Measurements from ENCODE around the gene RTN1.

The RTN1 gene

DNA sequence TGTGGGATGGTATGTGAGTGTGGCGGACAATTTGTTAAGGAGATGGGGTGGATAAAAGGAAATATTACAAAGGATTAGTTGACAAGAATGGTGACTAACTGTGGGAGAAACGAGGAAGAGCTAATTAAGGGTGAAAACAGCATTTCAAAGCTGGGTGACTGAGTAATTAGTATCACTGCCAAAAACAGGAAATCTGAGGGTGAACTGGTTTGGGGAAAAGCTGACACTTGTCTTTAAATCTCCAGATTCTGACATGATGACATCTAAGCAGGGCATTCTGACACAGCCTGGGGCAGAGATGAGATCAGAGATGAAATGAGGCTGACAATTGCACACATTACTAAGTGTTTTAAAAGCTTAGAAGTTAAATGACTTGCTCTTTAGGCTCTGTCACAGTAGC lies 251.5 kb downstream of the RTN1 start:
- H3K4me1 ChIP-seq (ENCODE audit: control insufficient read depth in 2 of 2, insufficient read depth in 2 of 2, low read length in 2 of 2), result no peaks in the 10 kb centered on the region

DNA sequence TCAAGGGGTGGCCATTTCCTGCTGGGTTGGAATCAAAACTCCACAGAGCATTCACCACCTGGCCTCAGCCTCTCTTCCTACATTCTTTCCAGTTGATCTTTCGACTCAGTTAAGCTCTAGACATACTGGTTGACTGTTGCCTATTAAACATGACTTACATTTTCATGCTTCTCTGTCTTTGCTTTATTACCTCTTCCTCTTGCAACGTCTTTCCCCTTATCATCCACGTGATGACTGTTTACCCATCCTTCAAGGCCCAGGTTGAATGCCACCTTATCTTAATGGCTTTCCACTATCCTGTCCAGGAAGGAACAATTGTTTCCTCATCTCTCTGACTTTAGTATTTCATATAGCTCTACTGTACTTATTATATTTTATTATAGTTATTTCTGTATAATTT lies 269.5 kb downstream of the RTN1 start:
- H3K4me3 ChIP-seq (ENCODE audit: low read length in 2 of 2), result no peak overlapping the region
- no peak overlapping the region for H3K9ac ChIP-seq (ENCODE audit: low read depth in 1 of 2, low read length in 2 of 2)
- no peaks in the 10 kb centered on the region for H3K27me3 ChIP-seq (ENCODE audit: control insufficient read depth in 2 of 2, insufficient read depth in 2 of 2, low read length in 2 of 2)
- peak overlapping the region in 1 of 2 donors; percentile 17 for H3K27ac ChIP-seq (ENCODE audit: low read depth in 2 of 2, low read length in 2 of 2)
- H3K36me3 ChIP-seq (ENCODE audit: control insufficient read depth in 2 of 2, insufficient read depth in 2 of 2, low read length in 2 of 2), result no peaks in the 10 kb centered on the region
- no peaks in the 10 kb centered on the region for H3K4me1 ChIP-seq (ENCODE audit: control insufficient read depth in 2 of 2, insufficient read depth in 2 of 2, low read length in 2 of 2)
- no peaks in the 10 kb centered on the region for H3K9me3 ChIP-seq (ENCODE audit: control insufficient read depth in 2 of 2, low read length in 2 of 2)

More for the DNA sequence above, 251.5 kb downstream of the RTN1 start:
- Histone ChIP-seq H3K27ac (ENCODE audit: low read depth in 2 of 2, low read length in 2 of 2) (no peak overlapping the region), H3K9me3 (ENCODE audit: control insufficient read depth in 2 of 2, low read length in 2 of 2) (no peaks in the 10 kb centered on the region), H3K36me3 (ENCODE audit: control insufficient read depth in 2 of 2, insufficient read depth in 2 of 2, low read length in 2 of 2) (no peaks in the 10 kb centered on the region), H3K27me3 (ENCODE audit: control insufficient read depth in 2 of 2, insufficient read depth in 2 of 2, low read length in 2 of 2) (no peaks in the 10 kb centered on the region), H3K4me3 (ENCODE audit: low read length in 2 of 2) (no peak overlapping the region), H3K9ac (ENCODE audit: low read depth in 1 of 2, low read length in 2 of 2) (no peak overlapping the region)

DNA sequence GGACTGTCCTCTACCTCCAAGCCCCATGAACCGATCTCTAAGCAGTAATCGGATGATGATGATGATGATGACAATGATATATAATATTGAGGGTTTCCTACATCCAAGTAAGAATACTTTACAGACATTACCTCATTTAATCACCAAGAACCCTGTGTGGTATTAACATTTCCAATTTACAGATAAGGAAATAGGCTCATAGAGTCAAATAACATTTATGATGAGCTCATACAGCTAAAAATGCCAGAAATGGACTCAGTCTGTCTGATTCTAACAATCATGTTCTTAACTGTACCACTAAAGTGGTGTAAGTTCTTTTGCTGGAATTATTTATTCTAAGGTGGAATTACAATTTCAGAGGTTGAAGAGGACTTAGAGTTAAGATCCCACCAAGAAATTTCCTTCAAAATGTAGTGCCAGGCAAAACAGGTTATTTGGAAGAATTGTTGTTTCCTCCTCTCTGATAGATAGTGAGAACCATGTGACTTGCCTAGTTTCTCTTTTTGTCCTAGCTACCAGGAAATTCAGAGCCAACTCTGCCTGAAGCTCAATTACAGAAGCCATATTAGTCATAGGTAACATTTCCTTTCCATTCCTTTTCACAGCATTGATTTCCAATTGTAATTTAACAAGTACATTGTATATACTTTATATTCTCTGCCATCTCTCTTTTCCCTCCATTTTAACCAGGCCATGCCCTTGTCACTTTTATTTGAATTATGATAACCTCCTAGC lies 270.2 kb downstream of the RTN1 start:
- no peaks in the 10 kb centered on the region for H3K27me3 ChIP-seq (ENCODE audit: control insufficient read depth in 2 of 2, insufficient read depth in 2 of 2, low read length in 2 of 2)
- no peak overlapping the region for H3K4me3 ChIP-seq (ENCODE audit: low read length in 2 of 2)
- H3K36me3 ChIP-seq (ENCODE audit: control insufficient read depth in 2 of 2, insufficient read depth in 2 of 2, low read length in 2 of 2), result no peaks in the 10 kb centered on the region
- H3K27ac ChIP-seq (ENCODE audit: low read depth in 2 of 2, low read length in 2 of 2), result peak overlapping the region in 1 of 2 donors; percentile 17
- H3K4me1 ChIP-seq (ENCODE audit: control insufficient read depth in 2 of 2, insufficient read depth in 2 of 2, low read length in 2 of 2), result no peaks in the 10 kb centered on the region
- H3K9me3 ChIP-seq (ENCODE audit: control insufficient read depth in 2 of 2, low read length in 2 of 2), result no peaks in the 10 kb centered on the region
- no peak overlapping the region for H3K9ac ChIP-seq (ENCODE audit: low read depth in 1 of 2, low read length in 2 of 2)

DNA sequence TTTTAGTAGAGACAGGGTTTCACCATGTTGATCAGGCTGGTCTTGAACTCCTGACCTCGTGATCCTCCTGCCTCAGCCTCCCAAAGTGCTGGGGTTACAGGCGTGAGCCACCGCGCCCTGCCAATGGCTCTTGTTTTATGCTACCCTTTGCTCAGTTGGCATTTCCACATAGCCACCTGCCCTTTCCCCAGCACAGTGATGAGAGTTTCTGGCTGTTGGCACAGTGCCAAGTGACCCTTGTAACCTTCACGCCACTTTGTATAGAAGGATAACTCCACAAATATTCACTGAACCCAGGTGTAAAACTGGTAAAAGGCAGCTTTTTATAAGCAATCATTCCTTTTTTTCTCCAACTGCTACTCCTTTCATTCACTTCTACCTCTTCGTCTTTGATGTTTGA lies 275.5 kb downstream of the RTN1 start:
- H3K27ac ChIP-seq (ENCODE audit: low read depth in 2 of 2, low read length in 2 of 2), result no peak overlapping the region
- no peaks in the 10 kb centered on the region for H3K9me3 ChIP-seq (ENCODE audit: control insufficient read depth in 2 of 2, low read length in 2 of 2)
- no peaks in the 10 kb centered on the region for H3K36me3 ChIP-seq (ENCODE audit: control insufficient read depth in 2 of 2, insufficient read depth in 2 of 2, low read length in 2 of 2)
- no peak overlapping the region for H3K9ac ChIP-seq (ENCODE audit: low read depth in 1 of 2, low read length in 2 of 2)
- H3K27me3 ChIP-seq (ENCODE audit: control insufficient read depth in 2 of 2, insufficient read depth in 2 of 2, low read length in 2 of 2), result no peaks in the 10 kb centered on the region
- no peak overlapping the region for H3K4me3 ChIP-seq (ENCODE audit: low read length in 2 of 2)
- no peaks in the 10 kb centered on the region for H3K4me1 ChIP-seq (ENCODE audit: control insufficient read depth in 2 of 2, insufficient read depth in 2 of 2, low read length in 2 of 2)

DNA sequence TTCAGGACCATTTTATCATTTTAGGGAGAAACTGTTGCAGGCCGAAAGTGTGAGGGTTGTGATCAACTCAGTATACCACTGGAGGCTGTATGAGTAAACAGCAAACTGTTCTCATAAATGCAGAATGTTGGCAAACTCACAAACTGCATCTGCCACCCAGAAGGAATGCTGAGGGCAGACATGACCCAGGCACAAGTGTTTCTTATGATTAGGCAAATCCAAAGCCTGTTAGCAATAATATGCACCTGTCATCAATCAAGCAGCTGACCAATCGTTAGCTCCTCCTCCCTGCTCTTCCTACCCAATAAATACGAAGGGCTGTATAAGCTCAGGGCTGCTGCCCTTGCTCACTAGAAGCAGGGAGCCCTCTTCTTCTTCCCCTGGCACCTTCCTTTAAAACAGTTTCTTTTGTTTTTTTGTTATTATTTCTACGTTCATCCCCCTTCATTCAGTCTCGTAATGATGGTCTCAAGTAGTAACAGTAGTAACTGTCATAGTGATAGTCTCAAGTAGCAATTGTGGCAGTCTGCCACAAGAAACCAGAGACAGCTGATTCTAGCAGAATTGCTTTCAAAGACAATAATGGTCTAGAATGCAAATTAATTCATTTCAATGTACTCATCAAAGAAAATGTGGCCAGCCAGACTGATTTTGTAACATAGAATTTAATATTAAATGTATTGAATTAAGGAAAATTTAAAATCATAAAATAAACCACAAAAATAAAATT lies 278.8 kb downstream of the RTN1 start:
- H3K4me1 ChIP-seq (ENCODE audit: control insufficient read depth in 2 of 2, insufficient read depth in 2 of 2, low read length in 2 of 2), result no peaks in the 10 kb centered on the region

DNA sequence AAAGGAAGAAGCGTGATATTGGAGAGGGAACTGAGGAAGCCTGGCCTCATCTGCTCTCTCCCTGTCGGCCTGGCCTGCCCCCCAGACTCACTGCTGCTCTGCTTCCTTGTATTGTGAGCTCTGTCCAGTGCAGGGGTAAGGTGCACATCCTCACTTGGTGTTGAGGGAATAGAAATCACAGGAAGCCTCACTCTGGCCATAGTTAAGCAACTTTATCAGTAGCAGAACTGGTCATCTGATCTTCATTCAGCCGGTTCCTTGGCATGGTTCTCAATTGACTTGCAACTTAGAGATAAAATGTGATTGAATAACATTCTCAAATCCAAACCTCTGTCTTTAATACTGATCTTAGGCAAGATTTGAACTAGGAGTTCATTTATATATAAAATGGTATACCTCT lies 282.5 kb downstream of the RTN1 start:
- H3K36me3 ChIP-seq (ENCODE audit: control insufficient read depth in 2 of 2, insufficient read depth in 2 of 2, low read length in 2 of 2), result no peaks in the 10 kb centered on the region
- no peak overlapping the region for H3K4me3 ChIP-seq (ENCODE audit: low read length in 2 of 2)
- H3K9me3 ChIP-seq (ENCODE audit: control insufficient read depth in 2 of 2, low read length in 2 of 2), result no peaks in the 10 kb centered on the region
- no peak overlapping the region for H3K27ac ChIP-seq (ENCODE audit: low read depth in 2 of 2, low read length in 2 of 2)
- H3K27me3 ChIP-seq (ENCODE audit: control insufficient read depth in 2 of 2, insufficient read depth in 2 of 2, low read length in 2 of 2), result no peaks in the 10 kb centered on the region
- no peaks in the 10 kb centered on the region for H3K4me1 ChIP-seq (ENCODE audit: control insufficient read depth in 2 of 2, insufficient read depth in 2 of 2, low read length in 2 of 2)
- no peak overlapping the region for H3K9ac ChIP-seq (ENCODE audit: low read depth in 1 of 2, low read length in 2 of 2)

More for the DNA sequence above, 278.8 kb downstream of the RTN1 start:
- Histone ChIP-seq H3K9ac (ENCODE audit: low read depth in 1 of 2, low read length in 2 of 2) (no peak overlapping the region), H3K36me3 (ENCODE audit: control insufficient read depth in 2 of 2, insufficient read depth in 2 of 2, low read length in 2 of 2) (no peaks in the 10 kb centered on the region), H3K4me3 (ENCODE audit: low read length in 2 of 2) (no peak overlapping the region), H3K27me3 (ENCODE audit: control insufficient read depth in 2 of 2, insufficient read depth in 2 of 2, low read length in 2 of 2) (no peaks in the 10 kb centered on the region), H3K27ac (ENCODE audit: low read depth in 2 of 2, low read length in 2 of 2) (no peak overlapping the region), H3K9me3 (ENCODE audit: control insufficient read depth in 2 of 2, low read length in 2 of 2) (no peaks in the 10 kb centered on the region)

DNA sequence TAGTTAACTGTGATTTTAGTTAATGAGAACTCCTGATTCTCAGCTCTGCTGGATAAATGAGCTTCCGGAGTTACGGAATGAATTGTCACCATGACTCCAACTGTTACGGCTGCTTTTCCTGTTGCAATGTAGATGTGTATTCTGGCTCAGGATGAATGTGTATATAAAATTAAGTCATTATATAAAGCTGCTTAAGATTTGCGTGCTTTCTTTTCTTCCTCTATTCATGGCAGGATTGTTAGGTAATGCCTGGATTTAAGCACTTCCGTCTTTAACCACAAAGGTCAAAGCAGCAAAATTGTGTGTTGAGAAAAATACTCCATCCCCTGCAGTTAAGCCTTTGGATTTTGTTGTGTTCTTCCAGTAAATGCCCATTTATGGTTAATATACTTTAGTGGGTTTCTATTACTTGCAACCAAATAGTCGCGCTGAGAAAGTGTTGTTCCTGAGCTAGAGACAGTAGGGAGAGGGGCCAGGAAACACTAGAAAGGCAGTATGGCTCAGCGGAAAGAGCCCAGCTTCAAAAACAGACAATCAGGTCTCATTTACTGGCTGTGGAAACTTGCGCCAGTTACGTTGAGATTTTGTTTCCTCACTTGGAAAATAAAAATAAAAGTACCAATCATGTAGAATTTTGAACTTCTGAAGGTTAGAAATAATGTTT lies 284.6 kb downstream of the RTN1 start:
- no peaks in the 10 kb centered on the region for H3K36me3 ChIP-seq (ENCODE audit: control insufficient read depth in 2 of 2, insufficient read depth in 2 of 2, low read length in 2 of 2)
- no peaks in the 10 kb centered on the region for H3K9me3 ChIP-seq (ENCODE audit: control insufficient read depth in 2 of 2, low read length in 2 of 2)
- H3K4me3 ChIP-seq (ENCODE audit: low read length in 2 of 2), result peak overlapping the region in 1 of 2 donors; percentile 34
- H3K27me3 ChIP-seq (ENCODE audit: control insufficient read depth in 2 of 2, insufficient read depth in 2 of 2, low read length in 2 of 2), result no peaks in the 10 kb centered on the region
- H3K4me1 ChIP-seq (ENCODE audit: control insufficient read depth in 2 of 2, insufficient read depth in 2 of 2, low read length in 2 of 2), result no peaks in the 10 kb centered on the region
- no peak overlapping the region for H3K9ac ChIP-seq (ENCODE audit: low read depth in 1 of 2, low read length in 2 of 2)
- no peak overlapping the region for H3K27ac ChIP-seq (ENCODE audit: low read depth in 2 of 2, low read length in 2 of 2)

DNA sequence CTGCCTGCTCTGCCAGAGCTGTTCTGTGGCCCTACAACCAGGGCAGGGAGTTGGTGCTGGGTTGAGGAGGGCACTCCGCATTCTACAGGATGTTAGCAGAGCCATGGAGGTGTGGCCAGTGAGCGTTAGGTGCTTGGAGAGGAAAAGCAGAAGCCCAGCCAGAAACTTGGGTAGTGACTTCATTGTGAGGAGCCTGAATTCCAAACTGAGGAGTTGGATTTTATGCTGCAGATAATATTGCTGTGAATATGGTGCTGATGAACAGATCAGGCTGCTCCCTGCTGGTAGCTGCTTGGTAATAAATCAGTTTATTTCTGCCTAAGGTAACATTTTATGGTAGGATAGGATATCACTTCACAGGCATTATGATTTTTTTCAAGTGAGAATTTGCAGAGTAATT lies 286.8 kb downstream of the RTN1 start:
- Histone ChIP-seq H3K4me1 (ENCODE audit: control insufficient read depth in 2 of 2, insufficient read depth in 2 of 2, low read length in 2 of 2) (no peaks in the 10 kb centered on the region), H3K4me3 (ENCODE audit: low read length in 2 of 2) (no peak overlapping the region), H3K9me3 (ENCODE audit: control insufficient read depth in 2 of 2, low read length in 2 of 2) (no peaks in the 10 kb centered on the region), H3K27me3 (ENCODE audit: control insufficient read depth in 2 of 2, insufficient read depth in 2 of 2, low read length in 2 of 2) (no peaks in the 10 kb centered on the region), H3K9ac (ENCODE audit: low read depth in 1 of 2, low read length in 2 of 2) (no peak overlapping the region), H3K27ac (ENCODE audit: low read depth in 2 of 2, low read length in 2 of 2) (no peak overlapping the region), H3K36me3 (ENCODE audit: control insufficient read depth in 2 of 2, insufficient read depth in 2 of 2, low read length in 2 of 2) (no peaks in the 10 kb centered on the region)

DNA sequence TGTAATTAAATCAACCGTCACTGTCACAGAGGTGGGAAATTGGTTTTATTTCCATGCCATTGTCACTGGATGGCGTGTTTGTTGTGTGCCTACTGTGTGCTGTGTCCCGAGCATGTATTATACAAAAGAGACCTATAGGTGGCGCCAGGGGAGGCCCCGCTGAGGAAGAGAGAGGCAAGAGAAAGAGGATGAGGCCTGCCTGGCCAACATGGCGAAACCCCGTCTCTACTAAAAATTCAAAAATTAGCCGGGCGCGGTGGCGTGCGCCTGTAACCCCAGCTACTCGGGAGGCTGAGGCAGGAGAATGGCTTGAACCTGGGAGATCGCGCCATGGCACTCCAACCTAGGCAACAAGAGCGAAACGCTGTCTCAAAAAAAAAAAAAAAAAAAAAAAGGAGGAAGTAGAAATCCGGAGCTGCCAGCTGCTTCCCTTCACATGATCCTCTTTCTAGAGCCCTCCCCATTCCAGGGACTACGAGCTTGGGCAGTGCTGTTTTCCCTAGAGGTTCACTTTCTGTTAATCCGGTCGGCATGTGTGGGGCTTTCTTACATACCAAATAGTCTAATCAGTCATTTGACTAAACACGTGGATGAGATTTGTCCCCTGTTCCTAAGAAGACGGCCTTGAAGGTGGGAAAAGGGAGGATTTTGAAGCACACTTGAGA lies 287.6 kb downstream of the RTN1 start:
- Histone ChIP-seq H3K4me1 (ENCODE audit: control insufficient read depth in 2 of 2, insufficient read depth in 2 of 2, low read length in 2 of 2) (no peaks in the 10 kb centered on the region), H3K36me3 (ENCODE audit: control insufficient read depth in 2 of 2, insufficient read depth in 2 of 2, low read length in 2 of 2) (no peaks in the 10 kb centered on the region), H3K9me3 (ENCODE audit: control insufficient read depth in 2 of 2, low read length in 2 of 2) (no peaks in the 10 kb centered on the region), H3K4me3 (ENCODE audit: low read length in 2 of 2) (no peak overlapping the region), H3K27me3 (ENCODE audit: control insufficient read depth in 2 of 2, insufficient read depth in 2 of 2, low read length in 2 of 2) (no peaks in the 10 kb centered on the region), H3K27ac (ENCODE audit: low read depth in 2 of 2, low read length in 2 of 2) (no peak overlapping the region), H3K9ac (ENCODE audit: low read depth in 1 of 2, low read length in 2 of 2) (no peak overlapping the region)

DNA sequence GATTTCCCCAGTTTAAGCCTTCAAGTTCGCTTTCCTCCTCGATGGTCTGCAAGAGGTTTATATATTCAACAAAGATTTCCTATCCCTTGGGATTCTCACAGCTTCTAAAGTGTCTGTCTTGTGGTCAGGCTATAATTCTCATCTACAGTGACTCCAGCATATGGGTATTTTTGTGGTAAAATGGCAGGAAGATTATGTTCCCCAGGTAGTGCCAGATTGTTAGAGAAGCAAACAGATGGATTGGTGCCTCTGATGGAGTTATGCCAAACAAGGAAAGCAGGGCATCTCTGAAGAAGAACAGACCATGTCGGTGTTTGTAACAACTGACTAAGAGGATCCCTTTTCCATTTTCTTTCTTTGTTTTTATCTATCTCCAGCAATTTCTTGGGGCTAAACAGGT lies 288.4 kb downstream of the RTN1 start:
- Histone ChIP-seq H3K4me1 (ENCODE audit: control insufficient read depth in 2 of 2, insufficient read depth in 2 of 2, low read length in 2 of 2) (no peaks in the 10 kb centered on the region), H3K9me3 (ENCODE audit: control insufficient read depth in 2 of 2, low read length in 2 of 2) (no peaks in the 10 kb centered on the region), H3K27me3 (ENCODE audit: control insufficient read depth in 2 of 2, insufficient read depth in 2 of 2, low read length in 2 of 2) (no peaks in the 10 kb centered on the region), H3K4me3 (ENCODE audit: low read length in 2 of 2) (no peak overlapping the region), H3K9ac (ENCODE audit: low read depth in 1 of 2, low read length in 2 of 2) (no peak overlapping the region), H3K36me3 (ENCODE audit: control insufficient read depth in 2 of 2, insufficient read depth in 2 of 2, low read length in 2 of 2) (no peaks in the 10 kb centered on the region), H3K27ac (ENCODE audit: low read depth in 2 of 2, low read length in 2 of 2) (no peak overlapping the region)
